ENCODE results near the gene UCN. TPM values are rescaled to one million over a fixed set of nuclear protein-coding genes. Genes with fewer than 3 reads are reported as not detected.

The UCN gene
- total and polyA plus RNA-seq, 2 of the 4 experiments (the other 2 are of a cell fraction), result 0.22 TPM; not detected in 1

DNA sequence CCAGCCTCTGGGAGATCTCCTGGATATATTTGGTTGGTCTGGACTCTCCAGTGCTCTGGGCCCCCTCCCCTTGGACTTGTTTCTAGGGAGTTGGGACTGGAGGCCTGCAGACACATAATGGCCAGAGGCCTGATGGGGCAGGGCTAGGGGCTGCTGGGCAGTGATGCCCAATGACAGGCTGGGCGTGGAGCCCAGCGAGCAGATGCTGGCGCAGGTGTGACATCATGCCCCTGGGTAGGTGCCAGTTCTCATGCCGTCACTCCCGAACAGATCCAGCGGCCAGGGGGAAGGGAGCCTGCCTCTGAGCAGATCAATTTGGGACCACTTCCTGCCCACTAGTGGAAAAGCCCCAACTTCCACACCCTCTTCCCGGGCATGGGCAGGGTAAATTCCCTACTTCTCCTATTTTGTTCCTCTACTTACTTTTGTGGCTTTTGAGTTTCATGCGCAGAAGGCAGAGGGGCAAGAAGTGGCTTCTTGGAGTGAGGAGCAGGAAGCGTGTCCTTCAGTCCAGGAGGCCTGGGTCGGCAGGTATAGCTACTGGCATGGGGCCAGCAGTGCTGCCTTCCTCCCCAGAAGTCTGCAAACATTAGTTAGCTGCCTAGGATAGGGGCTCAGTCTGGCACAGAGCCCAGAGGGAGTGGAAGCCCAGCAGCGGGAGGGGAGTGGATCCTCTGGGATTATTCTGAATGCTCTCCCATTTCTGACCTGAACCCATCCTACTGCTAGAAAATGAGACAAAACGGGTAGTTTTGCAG, 8.6 kb upstream of the UCN start:
- no peaks in the 10 kb centered on the region for H4K20me1 ChIP-seq (ENCODE audit: insufficient read depth, low read length)
- no peak overlapping the region for H3K4me3 ChIP-seq (ENCODE audit: insufficient read depth, low read depth, low read length)
- no peak overlapping the region for H3K4ac ChIP-seq (ENCODE audit: low read depth, low read length)
- dilution Hi-C loops (cut with HindIII; ENCODE audit: low sequenced_read_pairs, unreplicated experiment) (no loop called here), in situ Hi-C loops (cut with MboI; ENCODE audit: low sequenced_read_pairs) (no loop called here), intact Hi-C loops (cut with micrococcal nuclease) (no loop called here)
- no peak overlapping the region for H3K4me2 ChIP-seq (ENCODE audit: low read depth, low read length)
- no peak overlapping the region for H2BK120ac ChIP-seq (ENCODE audit: low read depth, low read length)
- H2AK9ac ChIP-seq (replicated peaks; ENCODE audit: low read depth, low read length, poor library complexity), result no peak overlapping the region
- H3K9me3 ChIP-seq (ENCODE audit: control insufficient read depth, insufficient read depth, low read length), result no peaks in the 10 kb centered on the region
- H3K9ac ChIP-seq (ENCODE audit: low read depth, low read length), result no peak overlapping the region
- BruUV-seq (replicated peaks), result no TSS peak
- no peak overlapping the region for H3K23ac ChIP-seq (ENCODE audit: low read depth, low read length)
- no peak overlapping the region for H3K14ac ChIP-seq (replicated peaks; ENCODE audit: low read depth, low read length)
- H4K91ac ChIP-seq (ENCODE audit: insufficient read depth, low read depth, low read length), result no peak overlapping the region
- H2BK20ac ChIP-seq (ENCODE audit: low read depth, low read length), result no peak overlapping the region
- no peaks in the 10 kb centered on the region for H3K27me3 ChIP-seq (ENCODE audit: control insufficient read depth, insufficient read depth, low read length)
- no peak overlapping the region for H3K18ac ChIP-seq (ENCODE audit: low read depth, low read length)
- no peak overlapping the region for H4K8ac ChIP-seq (ENCODE audit: low read depth in 2 of 2, low read length in 2 of 2)
- no peak overlapping the region for H2AK5ac ChIP-seq (ENCODE audit: low read depth, low read length)
- H4K5ac ChIP-seq (ENCODE audit: low read depth, low read length), result no peak overlapping the region
- CTCF ChIA-PET, result no interaction called here
- peaks cover 11% of the 10 kb centered on the region for H3K36me3 ChIP-seq (ENCODE audit: control insufficient read depth, insufficient read depth, low read length)
- no peak overlapping the region for H2BK15ac ChIP-seq (ENCODE audit: low read depth, low read length)
- DNase-seq, result no peak
- no peak overlapping the region for H3K27ac ChIP-seq (ENCODE audit: insufficient read depth, low read length)
- H2BK5ac ChIP-seq (ENCODE audit: low read depth, low read length, poor library complexity, severe bottlenecking), result no peak overlapping the region
- H3K56ac ChIP-seq (ENCODE audit: extremely low read depth, insufficient read depth, low read length), result no peak overlapping the region
- TF ChIP-seq SMC3 (IDR thresholded peaks at IDR 0.05; ENCODE audit: low read depth, low read length) (no peak), CEBPB (IDR thresholded peaks at IDR 0.05; ENCODE audit: low read depth, low read length) (no peak), RFX5 (IDR thresholded peaks at IDR 0.05; ENCODE audit: low read depth, low read length) (no peak), MAZ (IDR thresholded peaks at IDR 0.05; ENCODE audit: borderline replicate concordance, low read depth, low read length) (no peak), POLR2A (IDR thresholded peaks at IDR 0.05; ENCODE audit: low read depth, low read length) (no peak), MXI1 (IDR thresholded peaks at IDR 0.05; ENCODE audit: borderline replicate concordance, low read depth, low read length) (no peak), NFE2L2 (IDR thresholded peaks at IDR 0.05; ENCODE audit: low read depth, low read length) (no peak), MAFK (IDR thresholded peaks at IDR 0.05; ENCODE audit: low read depth, low read length) (no peak), CHD1 (IDR thresholded peaks at IDR 0.05; ENCODE audit: low read depth, low read length) (no peak), BHLHE40 (IDR thresholded peaks at IDR 0.05; ENCODE audit: low read depth, low read length) (no peak), RCOR1 (IDR thresholded peaks at IDR 0.05; ENCODE audit: insufficient replicate concordance, low read length) (no peak), RAD21 (IDR thresholded peaks at IDR 0.05; ENCODE audit: low read length) (no peak), FOS (IDR thresholded peaks at IDR 0.05; ENCODE audit: low read depth, low read length) (no peak)
- TF ChIP-seq, protein P1, sequence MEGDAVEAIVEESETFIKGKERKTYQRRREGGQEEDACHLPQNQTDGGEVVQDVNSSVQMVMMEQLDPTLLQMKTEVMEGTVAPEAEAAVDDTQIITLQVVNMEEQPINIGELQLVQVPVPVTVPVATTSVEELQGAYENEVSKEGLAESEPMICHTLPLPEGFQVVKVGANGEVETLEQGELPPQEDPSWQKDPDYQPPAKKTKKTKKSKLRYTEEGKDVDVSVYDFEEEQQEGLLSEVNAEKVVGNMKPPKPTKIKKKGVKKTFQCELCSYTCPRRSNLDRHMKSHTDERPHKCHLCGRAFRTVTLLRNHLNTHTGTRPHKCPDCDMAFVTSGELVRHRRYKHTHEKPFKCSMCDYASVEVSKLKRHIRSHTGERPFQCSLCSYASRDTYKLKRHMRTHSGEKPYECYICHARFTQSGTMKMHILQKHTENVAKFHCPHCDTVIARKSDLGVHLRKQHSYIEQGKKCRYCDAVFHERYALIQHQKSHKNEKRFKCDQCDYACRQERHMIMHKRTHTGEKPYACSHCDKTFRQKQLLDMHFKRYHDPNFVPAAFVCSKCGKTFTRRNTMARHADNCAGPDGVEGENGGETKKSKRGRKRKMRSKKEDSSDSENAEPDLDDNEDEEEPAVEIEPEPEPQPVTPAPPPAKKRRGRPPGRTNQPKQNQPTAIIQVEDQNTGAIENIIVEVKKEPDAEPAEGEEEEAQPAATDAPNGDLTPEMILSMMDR (conservative IDR thresholded peaks at IDR 0.05; ENCODE audit: low read depth, low read length), result no peak
- TF ChIP-seq, protein P2, sequence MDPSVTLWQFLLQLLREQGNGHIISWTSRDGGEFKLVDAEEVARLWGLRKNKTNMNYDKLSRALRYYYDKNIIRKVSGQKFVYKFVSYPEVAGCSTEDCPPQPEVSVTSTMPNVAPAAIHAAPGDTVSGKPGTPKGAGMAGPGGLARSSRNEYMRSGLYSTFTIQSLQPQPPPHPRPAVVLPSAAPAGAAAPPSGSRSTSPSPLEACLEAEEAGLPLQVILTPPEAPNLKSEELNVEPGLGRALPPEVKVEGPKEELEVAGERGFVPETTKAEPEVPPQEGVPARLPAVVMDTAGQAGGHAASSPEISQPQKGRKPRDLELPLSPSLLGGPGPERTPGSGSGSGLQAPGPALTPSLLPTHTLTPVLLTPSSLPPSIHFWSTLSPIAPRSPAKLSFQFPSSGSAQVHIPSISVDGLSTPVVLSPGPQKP (IDR thresholded peaks at IDR 0.05; ENCODE audit: borderline replicate concordance, low read depth, low read length), result no peak
- TF ChIP-seq, protein P3, sequence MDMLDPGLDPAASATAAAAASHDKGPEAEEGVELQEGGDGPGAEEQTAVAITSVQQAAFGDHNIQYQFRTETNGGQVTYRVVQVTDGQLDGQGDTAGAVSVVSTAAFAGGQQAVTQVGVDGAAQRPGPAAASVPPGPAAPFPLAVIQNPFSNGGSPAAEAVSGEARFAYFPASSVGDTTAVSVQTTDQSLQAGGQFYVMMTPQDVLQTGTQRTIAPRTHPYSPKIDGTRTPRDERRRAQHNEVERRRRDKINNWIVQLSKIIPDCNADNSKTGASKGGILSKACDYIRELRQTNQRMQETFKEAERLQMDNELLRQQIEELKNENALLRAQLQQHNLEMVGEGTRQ (IDR thresholded peaks at IDR 0.05; ENCODE audit: low read depth, low read length), result no peak
- H3K9me1 ChIP-seq (ENCODE audit: insufficient read depth, low read length), result peaks cover 7% of the 10 kb centered on the region; the same call in 1 of the 2 replicates
- POLR2A ChIA-PET (ENCODE audit: unreplicated experiment), result no interaction called here
- ATAC-seq (ENCODE audit: low read depth), result no peak
- 91% methylated on average over 6 of the region's 12 CpGs; no CpG with 5 or more reads in 1 of the 2 experiments for WGBS, 2 experiments (ENCODE audit: extremely low coverage in 2 of 2, insufficient read length in 1 of 2)
- H2AFZ ChIP-seq (replicated peaks; ENCODE audit: low read length, poor library complexity), result no peak overlapping the region
- peaks cover 7% of the 10 kb centered on the region for H3K4me1 ChIP-seq (ENCODE audit: control insufficient read depth, insufficient read depth, low read length)
- H3K79me1 ChIP-seq (ENCODE audit: low read depth in 1 of 2, low read length in 2 of 2), result peaks cover 7 to 29% of the 10 kb centered on the region in 2 experiments

Data from IMR-90 (cell line).